Progenitor cell of endocrine pancreas (in vitro differentiated cells): Measurements from ENCODE around the gene CORIN. TPM values are rescaled to one million over a fixed set of nuclear protein-coding genes. Genes with fewer than 3 reads are reported as not detected.

Experiments used
- DNase-seq: peaks from one replicate; pipeline ENCODE4 v3.0.0; 2021; ENCODE audit warnings: low spot score; ENCODE audit not compliant: unreplicated experiment
- H3K27ac Mint-ChIP-seq: 2 replicates; pipeline ENCODE4 v1.8.0; 2021; ENCODE audit warnings: mild to moderate bottlenecking, moderate library complexity, mixed read lengths
- H3K27me3 Mint-ChIP-seq: 2 replicates; pipeline ENCODE4 v1.8.0; 2021; ENCODE audit warnings: mixed read lengths
- H3K36me3 Mint-ChIP-seq: 2 replicates; pipeline ENCODE4 v1.8.0; 2022; ENCODE audit warnings: mixed read lengths; ENCODE audit not compliant: insufficient read depth
- H3K4me1 Mint-ChIP-seq: 2 replicates; pipeline ENCODE4 v1.8.0; 2021; ENCODE audit warnings: low read depth, mixed read lengths
- H3K4me3 Mint-ChIP-seq: 2 replicates; pipeline ENCODE4 v1.8.0; 2021; ENCODE audit warnings: low read depth, mild to moderate bottlenecking, moderate library complexity, mixed read lengths
- H3K9me3 Mint-ChIP-seq: 2 replicates; pipeline ENCODE4 v1.8.0; 2021; ENCODE audit warnings: low read depth, mixed read lengths
- total RNA-seq: library from RNA; stranded (reverse); gene quantifications from 2 replicates; pipeline ENCODE4 v1.2.1, GENCODE V29; 2021
- TF ChIP-seq, protein P1 (sequence below): fragments of 200-600 bp; sonication (generic); IDR thresholded peaks from one replicate; pipeline ENCODE4 v1.5.0; 2021; ENCODE audit warnings: antibody characterized with exemption, mild to moderate bottlenecking; ENCODE audit not compliant: unreplicated experiment

The CORIN gene
- total RNA-seq, 1 donor from 2014 or later: 0.84 TPM

- no peaks in the 10 kb centered on the region for H3K4me1 Mint-ChIP-seq
- H3K27me3 Mint-ChIP-seq: no peaks in the 10 kb centered on the region
- peaks cover 1% of the 10 kb centered on the region for H3K9me3 Mint-ChIP-seq
Measured at GRCh38 chr4:47827343-47828047, 10.4 kb downstream of the CORIN start.

GRCh38 chr4:47824840-47825239 lies 13.0 kb downstream of the CORIN start:
- H3K27ac Mint-ChIP-seq: no peak overlapping the region
- H3K9me3 Mint-ChIP-seq: no peaks in the 10 kb centered on the region
- H3K4me3 Mint-ChIP-seq: no peak overlapping the region
- no peak for DNase-seq
- no peaks in the 10 kb centered on the region for H3K27me3 Mint-ChIP-seq
- H3K36me3 Mint-ChIP-seq: no peaks in the 10 kb centered on the region
- TF ChIP-seq, protein P1, sequence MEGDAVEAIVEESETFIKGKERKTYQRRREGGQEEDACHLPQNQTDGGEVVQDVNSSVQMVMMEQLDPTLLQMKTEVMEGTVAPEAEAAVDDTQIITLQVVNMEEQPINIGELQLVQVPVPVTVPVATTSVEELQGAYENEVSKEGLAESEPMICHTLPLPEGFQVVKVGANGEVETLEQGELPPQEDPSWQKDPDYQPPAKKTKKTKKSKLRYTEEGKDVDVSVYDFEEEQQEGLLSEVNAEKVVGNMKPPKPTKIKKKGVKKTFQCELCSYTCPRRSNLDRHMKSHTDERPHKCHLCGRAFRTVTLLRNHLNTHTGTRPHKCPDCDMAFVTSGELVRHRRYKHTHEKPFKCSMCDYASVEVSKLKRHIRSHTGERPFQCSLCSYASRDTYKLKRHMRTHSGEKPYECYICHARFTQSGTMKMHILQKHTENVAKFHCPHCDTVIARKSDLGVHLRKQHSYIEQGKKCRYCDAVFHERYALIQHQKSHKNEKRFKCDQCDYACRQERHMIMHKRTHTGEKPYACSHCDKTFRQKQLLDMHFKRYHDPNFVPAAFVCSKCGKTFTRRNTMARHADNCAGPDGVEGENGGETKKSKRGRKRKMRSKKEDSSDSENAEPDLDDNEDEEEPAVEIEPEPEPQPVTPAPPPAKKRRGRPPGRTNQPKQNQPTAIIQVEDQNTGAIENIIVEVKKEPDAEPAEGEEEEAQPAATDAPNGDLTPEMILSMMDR: no peak
- no peaks in the 10 kb centered on the region for H3K4me1 Mint-ChIP-seq

More at GRCh38 chr4:47827343-47828047, 10.4 kb downstream of the CORIN start:
- TF ChIP-seq, protein P1: no peak
- Mint-ChIP-seq H3K27ac (no peak overlapping the region), H3K36me3 (no peaks in the 10 kb centered on the region), H3K4me3 (no peak overlapping the region)
- DNase-seq: no peak

DNA sequence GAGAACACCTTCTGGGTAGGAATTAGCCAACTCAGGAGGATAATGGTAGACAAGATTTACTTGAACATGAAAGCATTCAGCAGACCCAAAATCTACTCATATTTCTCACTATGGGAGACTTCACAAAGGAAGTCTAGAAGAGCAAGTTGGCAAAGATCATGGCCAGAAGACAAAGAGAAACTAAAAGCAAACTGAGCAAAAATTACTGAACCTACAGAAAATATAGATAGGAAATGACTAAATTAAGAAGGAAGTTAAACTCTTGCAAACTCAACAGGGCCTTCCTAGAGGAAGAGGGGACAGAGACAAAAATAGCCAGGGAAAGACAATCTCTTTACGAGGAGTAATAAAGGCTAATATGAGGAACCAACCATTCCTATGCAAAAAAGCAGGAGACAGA lies 18.7 kb downstream of the CORIN start:
- DNase-seq: no peak
- Mint-ChIP-seq H3K4me3 (no peak overlapping the region), H3K27ac (no peak overlapping the region), H3K4me1 (no peaks in the 10 kb centered on the region), H3K36me3 (no peaks in the 10 kb centered on the region), H3K9me3 (no peaks in the 10 kb centered on the region), H3K27me3 (no peaks in the 10 kb centered on the region)
- TF ChIP-seq, protein P1: no peak

GRCh38 chr4:47817275-47817674 lies 20.6 kb downstream of the CORIN start:
- Mint-ChIP-seq H3K36me3 (no peaks in the 10 kb centered on the region), H3K27me3 (no peaks in the 10 kb centered on the region), H3K4me3 (no peak overlapping the region), H3K4me1 (no peaks in the 10 kb centered on the region), H3K9me3 (no peaks in the 10 kb centered on the region), H3K27ac (no peak overlapping the region)
- TF ChIP-seq, protein P1: no peak
- DNase-seq: no peak

- Mint-ChIP-seq H3K4me3 (no peak overlapping the region), H3K27ac (no peak overlapping the region), H3K27me3 (no peaks in the 10 kb centered on the region), H3K36me3 (no peaks in the 10 kb centered on the region), H3K9me3 (no peaks in the 10 kb centered on the region), H3K4me1 (no peaks in the 10 kb centered on the region)
- no peak for DNase-seq
- TF ChIP-seq, protein P1: no peak
Measured at GRCh38 chr4:47816748-47817147, 21.1 kb downstream of the CORIN start.
